SK-N-SH treated with all-trans-retinoic acid at 6 μM for 48 hours (cell line): ENCODE measurements around the gene ZNF618.

Experiments
- ATAC-seq: fragments of 200-7000 bp; cut with Tn5 transposase; 3 replicates; pipeline ENCODE4 v1.9.1; 2020; ENCODE audit warnings: mild to moderate bottlenecking, moderate library complexity
- ARNTL ChIP-seq: fragments of 450-650 bp; formaldehyde crosslinking; IDR thresholded peaks from 2 replicates; pipeline ENCODE4 v1.5.0; 2020; ENCODE audit warnings: low read depth, mild to moderate bottlenecking, moderate library complexity, borderline replicate concordance
- BACH2 ChIP-seq: fragments of 250-450 bp; sonication (Bioruptor Pico); IDR thresholded peaks from 2 replicates; pipeline ENCODE4 v1.9.0; 2021; ENCODE audit warnings: mild to moderate bottlenecking, borderline replicate concordance
- CSDC2 ChIP-seq: fragments of 250-450 bp; sonication (Bioruptor Pico); IDR thresholded peaks from 2 replicates; pipeline ENCODE4 v1.5.0; 2020; ENCODE audit warnings: mild to moderate bottlenecking, moderate library complexity
- GLIS3 ChIP-seq: fragments of 250-450 bp; sonication (Bioruptor Pico); IDR thresholded peaks from 2 replicates; pipeline ENCODE4 v1.5.0; 2020; ENCODE audit warnings: mild to moderate bottlenecking, moderate library complexity
- ISL1 ChIP-seq: fragments of 250-450 bp; sonication (Bioruptor Pico); IDR thresholded peaks from 2 replicates; pipeline ENCODE4 v2.1.2; 2022; ENCODE audit warnings: mild to moderate bottlenecking, moderate library complexity
- OSR1 ChIP-seq: fragments of 250-450 bp; sonication (Bioruptor Pico); IDR thresholded peaks from 2 replicates; pipeline ENCODE4 v1.8.0; 2022; ENCODE audit warnings: moderate library complexity, mild to moderate bottlenecking, inconsistent platforms
- PPARA ChIP-seq: fragments of 250-450 bp; sonication (Bioruptor Pico); IDR thresholded peaks from 2 replicates; pipeline ENCODE4 v1.5.0; 2020; ENCODE audit warnings: mild to moderate bottlenecking, borderline replicate concordance
- SNAI2 ChIP-seq: fragments of 250-450 bp; sonication (Bioruptor Pico); IDR thresholded peaks from 2 replicates; pipeline ENCODE4 v1.5.0; 2020; ENCODE audit warnings: mild to moderate bottlenecking, moderate library complexity
- ZC3H10 ChIP-seq: fragments of 250-450 bp; sonication (Bioruptor Pico); IDR thresholded peaks from 2 replicates; pipeline ENCODE4 v1.5.1; 2021; ENCODE audit warnings: mild to moderate bottlenecking, moderate library complexity
- ZFP3 ChIP-seq: fragments of 250-450 bp; sonication (Bioruptor Pico); IDR thresholded peaks from 2 replicates; pipeline ENCODE4 v1.5.0; 2020; ENCODE audit warnings: mild to moderate bottlenecking, moderate library complexity
- ZFP30 ChIP-seq: fragments of 450-650 bp; formaldehyde crosslinking; IDR thresholded peaks from 2 replicates; pipeline ENCODE4 v1.5.0; 2022; ENCODE audit warnings: mild to moderate bottlenecking, moderate library complexity
- TF ChIP-seq, protein P1 (sequence below): fragments of 250-450 bp; sonication (Bioruptor Pico); IDR thresholded peaks from 2 replicates; pipeline ENCODE4 v1.5.1; 2020; ENCODE audit warnings: low read depth, mild to moderate bottlenecking, moderate library complexity
- TF ChIP-seq, protein P2 (sequence below): fragments of 250-450 bp; sonication (Bioruptor Pico); IDR thresholded peaks from 2 replicates; pipeline ENCODE4 v1.5.0; 2020; ENCODE audit warnings: mild to moderate bottlenecking, moderate library complexity
- TF ChIP-seq, protein P3 (sequence below): fragments of 250-450 bp; sonication (Bioruptor Pico); IDR thresholded peaks from 2 replicates; pipeline ENCODE4 v1.8.0; 2020; ENCODE audit warnings: mild to moderate bottlenecking, moderate library complexity, borderline replicate concordance
- TF ChIP-seq, protein P4 (sequence below): fragments of 250-450 bp; sonication (Bioruptor Pico); IDR thresholded peaks from 2 replicates; pipeline ENCODE4 v1.5.1; 2021; ENCODE audit warnings: mild to moderate bottlenecking, moderate library complexity
- TF ChIP-seq, protein P5 (sequence below): fragments of 250-450 bp; sonication (Bioruptor Pico); IDR thresholded peaks from 2 replicates; pipeline ENCODE4 v1.8.0; 2021; ENCODE audit warnings: low read depth, mild to moderate bottlenecking, moderate library complexity, borderline replicate concordance

ZNF618 gene

DNA sequence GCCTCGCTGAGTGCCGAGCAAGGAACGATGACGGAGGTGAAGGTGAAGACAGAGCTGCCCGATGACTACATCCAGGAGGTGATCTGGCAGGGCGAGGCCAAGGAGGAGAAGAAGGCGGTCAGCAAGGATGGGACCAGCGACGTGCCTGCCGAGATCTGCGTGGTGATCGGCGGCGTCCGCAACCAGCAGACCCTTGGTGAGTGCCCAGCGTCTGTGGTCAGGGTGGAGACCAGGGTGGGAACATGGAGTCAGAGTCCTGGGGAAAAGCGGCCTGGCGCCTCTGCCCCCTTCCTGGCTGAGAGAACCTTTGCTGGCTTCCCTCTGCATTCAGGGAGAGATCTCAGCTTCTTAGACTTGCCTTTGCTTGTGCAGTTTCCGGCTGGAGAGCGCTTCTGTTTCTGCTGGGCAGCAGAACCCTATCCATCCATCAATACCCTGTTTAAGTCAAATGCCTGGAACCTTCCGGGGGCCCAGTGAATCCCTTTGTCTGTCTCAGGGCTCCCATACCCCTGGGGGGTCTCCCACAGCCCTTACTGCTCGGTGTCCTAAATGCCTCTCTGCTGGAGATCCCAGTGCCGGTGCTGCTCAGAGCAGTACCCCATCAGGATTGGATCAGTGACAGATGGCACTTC is 112.4 kb downstream of the ZNF618 start:
- TF ChIP-seq ISL1: no peak
- TF ChIP-seq ZFP30: no peak
- no peak for TF ChIP-seq CSDC2 (CRISPR knock-in tag)
- no peak for TF ChIP-seq OSR1 (CRISPR knock-in tag)
- TF ChIP-seq, all 23 proteins: peak for 0
- no peak for ATAC-seq

DNA sequence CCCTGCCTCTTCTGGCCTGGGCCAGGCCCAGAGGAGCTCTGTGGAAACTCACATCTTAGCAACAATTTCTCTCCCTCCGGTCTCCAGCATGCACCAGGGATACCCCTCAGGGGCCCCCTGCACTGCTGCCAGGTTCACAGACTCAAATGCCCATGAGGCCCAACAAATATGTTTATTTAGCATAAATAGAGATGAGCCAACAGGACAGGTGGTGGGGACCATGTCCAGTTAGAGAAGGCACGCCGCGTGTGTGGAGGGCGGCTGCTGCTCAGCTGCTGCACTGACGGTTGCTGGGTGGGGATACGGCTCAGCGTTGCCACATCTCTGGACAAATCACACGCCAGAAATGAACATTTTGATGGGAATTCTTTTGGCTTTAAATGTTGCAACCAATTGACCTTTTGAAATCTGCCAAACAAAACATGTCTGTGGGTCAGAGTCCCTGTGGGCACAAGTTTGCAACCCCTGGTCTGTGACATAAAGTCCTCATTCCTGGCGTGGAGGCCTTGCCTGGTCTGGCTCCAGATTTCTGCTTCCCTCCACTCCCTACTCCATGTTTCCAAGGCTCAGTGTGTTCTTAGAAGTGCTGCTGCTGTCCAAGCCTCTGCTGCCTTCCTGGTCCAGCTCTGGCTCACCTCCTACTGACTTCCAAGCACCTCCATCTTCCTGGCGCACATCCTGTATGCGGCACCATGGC is 113.1 kb downstream of the ZNF618 start:
- ATAC-seq: no peak
- no peak for TF ChIP-seq GLIS3 (CRISPR knock-in tag)
- TF ChIP-seq, protein P1, sequence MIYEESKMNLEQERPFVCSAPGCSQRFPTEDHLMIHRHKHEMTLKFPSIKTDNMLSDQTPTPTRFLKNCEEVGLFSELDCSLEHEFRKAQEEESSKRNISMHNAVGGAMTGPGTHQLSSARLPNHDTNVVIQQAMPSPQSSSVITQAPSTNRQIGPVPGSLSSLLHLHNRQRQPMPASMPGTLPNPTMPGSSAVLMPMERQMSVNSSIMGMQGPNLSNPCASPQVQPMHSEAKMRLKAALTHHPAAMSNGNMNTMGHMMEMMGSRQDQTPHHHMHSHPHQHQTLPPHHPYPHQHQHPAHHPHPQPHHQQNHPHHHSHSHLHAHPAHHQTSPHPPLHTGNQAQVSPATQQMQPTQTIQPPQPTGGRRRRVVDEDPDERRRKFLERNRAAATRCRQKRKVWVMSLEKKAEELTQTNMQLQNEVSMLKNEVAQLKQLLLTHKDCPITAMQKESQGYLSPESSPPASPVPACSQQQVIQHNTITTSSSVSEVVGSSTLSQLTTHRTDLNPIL (CRISPR knock-in tag): no peak
- no peak for TF ChIP-seq ZC3H10 (CRISPR knock-in tag)
- TF ChIP-seq ZFP30: no peak
- no peak for TF ChIP-seq BACH2 (CRISPR knock-in tag)
- TF ChIP-seq, protein P2, sequence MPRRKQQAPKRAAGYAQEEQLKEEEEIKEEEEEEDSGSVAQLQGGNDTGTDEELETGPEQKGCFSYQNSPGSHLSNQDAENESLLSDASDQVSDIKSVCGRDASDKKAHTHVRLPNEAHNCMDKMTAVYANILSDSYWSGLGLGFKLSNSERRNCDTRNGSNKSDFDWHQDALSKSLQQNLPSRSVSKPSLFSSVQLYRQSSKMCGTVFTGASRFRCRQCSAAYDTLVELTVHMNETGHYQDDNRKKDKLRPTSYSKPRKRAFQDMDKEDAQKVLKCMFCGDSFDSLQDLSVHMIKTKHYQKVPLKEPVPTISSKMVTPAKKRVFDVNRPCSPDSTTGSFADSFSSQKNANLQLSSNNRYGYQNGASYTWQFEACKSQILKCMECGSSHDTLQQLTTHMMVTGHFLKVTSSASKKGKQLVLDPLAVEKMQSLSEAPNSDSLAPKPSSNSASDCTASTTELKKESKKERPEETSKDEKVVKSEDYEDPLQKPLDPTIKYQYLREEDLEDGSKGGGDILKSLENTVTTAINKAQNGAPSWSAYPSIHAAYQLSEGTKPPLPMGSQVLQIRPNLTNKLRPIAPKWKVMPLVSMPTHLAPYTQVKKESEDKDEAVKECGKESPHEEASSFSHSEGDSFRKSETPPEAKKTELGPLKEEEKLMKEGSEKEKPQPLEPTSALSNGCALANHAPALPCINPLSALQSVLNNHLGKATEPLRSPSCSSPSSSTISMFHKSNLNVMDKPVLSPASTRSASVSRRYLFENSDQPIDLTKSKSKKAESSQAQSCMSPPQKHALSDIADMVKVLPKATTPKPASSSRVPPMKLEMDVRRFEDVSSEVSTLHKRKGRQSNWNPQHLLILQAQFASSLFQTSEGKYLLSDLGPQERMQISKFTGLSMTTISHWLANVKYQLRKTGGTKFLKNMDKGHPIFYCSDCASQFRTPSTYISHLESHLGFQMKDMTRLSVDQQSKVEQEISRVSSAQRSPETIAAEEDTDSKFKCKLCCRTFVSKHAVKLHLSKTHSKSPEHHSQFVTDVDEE (CRISPR knock-in tag): no peak
- no peak for TF ChIP-seq ARNTL (CRISPR knock-in tag)
- TF ChIP-seq, protein P3, sequence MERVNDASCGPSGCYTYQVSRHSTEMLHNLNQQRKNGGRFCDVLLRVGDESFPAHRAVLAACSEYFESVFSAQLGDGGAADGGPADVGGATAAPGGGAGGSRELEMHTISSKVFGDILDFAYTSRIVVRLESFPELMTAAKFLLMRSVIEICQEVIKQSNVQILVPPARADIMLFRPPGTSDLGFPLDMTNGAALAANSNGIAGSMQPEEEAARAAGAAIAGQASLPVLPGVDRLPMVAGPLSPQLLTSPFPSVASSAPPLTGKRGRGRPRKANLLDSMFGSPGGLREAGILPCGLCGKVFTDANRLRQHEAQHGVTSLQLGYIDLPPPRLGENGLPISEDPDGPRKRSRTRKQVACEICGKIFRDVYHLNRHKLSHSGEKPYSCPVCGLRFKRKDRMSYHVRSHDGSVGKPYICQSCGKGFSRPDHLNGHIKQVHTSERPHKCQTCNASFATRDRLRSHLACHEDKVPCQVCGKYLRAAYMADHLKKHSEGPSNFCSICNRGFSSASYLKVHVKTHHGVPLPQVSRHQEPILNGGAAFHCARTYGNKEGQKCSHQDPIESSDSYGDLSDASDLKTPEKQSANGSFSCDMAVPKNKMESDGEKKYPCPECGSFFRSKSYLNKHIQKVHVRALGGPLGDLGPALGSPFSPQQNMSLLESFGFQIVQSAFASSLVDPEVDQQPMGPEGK (CRISPR knock-in tag): no peak
- no peak for TF ChIP-seq ZFP3

DNA sequence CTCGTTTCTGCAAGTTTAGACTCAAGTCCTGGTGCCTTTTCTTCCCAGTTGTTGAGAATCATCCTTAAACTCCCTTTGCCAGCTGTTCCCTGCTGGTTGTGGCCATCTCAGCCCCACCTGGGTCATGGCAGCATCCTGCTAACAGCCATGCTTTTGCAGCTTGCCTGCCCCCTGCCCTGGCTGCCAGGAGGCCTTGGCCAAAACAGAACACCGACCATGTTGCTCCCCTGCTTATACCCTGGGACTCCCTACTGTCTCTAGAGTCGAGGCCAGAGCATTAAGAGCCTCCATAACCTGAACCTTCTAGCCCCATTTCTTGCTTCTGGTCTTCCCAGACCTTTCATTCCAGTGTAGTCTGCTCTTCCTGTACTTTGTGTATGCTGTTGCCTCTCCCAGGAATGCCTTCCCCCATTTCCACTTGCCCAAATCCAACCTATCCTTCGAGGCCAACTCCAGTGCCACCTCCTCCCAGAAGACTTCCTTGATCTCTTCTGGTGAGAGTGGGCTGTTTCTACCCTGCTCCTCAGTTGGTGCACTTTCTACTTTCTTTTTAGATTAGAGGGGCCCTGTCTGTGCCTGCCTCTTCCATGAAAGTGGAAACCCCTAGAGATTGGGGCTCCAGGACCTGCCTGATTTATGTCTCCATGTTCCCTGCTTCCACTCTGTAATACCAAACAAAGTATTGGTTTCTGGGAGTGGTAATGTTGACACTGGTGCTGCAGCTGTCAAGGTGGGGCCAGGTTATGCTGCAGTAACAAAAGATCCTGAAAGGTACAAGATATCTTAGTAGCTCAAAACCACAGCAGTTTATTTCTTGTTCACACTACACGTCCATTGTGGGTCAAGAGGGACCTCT is 113.8 kb downstream of the ZNF618 start:
- ATAC-seq: no peak
- TF ChIP-seq, protein P1 (CRISPR knock-in tag): no peak
- TF ChIP-seq PPARA (CRISPR knock-in tag) (no peak), SNAI2 (no peak), GLIS3 (CRISPR knock-in tag) (no peak), BACH2 (CRISPR knock-in tag) (no peak)
- TF ChIP-seq, protein P4, sequence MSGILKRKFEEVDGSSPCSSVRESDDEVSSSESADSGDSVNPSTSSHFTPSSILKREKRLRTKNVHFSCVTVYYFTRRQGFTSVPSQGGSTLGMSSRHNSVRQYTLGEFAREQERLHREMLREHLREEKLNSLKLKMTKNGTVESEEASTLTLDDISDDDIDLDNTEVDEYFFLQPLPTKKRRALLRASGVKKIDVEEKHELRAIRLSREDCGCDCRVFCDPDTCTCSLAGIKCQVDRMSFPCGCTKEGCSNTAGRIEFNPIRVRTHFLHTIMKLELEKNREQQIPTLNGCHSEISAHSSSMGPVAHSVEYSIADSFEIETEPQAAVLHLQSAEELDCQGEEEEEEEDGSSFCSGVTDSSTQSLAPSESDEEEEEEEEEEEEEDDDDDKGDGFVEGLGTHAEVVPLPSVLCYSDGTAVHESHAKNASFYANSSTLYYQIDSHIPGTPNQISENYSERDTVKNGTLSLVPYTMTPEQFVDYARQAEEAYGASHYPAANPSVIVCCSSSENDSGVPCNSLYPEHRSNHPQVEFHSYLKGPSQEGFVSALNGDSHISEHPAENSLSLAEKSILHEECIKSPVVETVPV (CRISPR knock-in tag): no peak
- TF ChIP-seq, protein P5, sequence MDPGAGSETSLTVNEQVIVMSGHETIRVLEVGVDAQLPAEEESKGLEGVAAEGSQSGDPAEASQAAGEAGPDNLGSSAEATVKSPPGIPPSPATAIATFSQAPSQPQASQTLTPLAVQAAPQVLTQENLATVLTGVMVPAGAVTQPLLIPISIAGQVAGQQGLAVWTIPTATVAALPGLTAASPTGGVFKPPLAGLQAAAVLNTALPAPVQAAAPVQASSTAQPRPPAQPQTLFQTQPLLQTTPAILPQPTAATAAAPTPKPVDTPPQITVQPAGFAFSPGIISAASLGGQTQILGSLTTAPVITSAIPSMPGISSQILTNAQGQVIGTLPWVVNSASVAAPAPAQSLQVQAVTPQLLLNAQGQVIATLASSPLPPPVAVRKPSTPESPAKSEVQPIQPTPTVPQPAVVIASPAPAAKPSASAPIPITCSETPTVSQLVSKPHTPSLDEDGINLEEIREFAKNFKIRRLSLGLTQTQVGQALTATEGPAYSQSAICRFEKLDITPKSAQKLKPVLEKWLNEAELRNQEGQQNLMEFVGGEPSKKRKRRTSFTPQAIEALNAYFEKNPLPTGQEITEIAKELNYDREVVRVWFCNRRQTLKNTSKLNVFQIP (CRISPR knock-in tag): no peak
